CD4-positive, CD25-positive, alpha-beta regulatory T cell (primary cell): Measurements from ENCODE around the gene SLC22A5. TPM values are rescaled to one million over a fixed set of nuclear protein-coding genes. Genes with fewer than 3 reads are reported as not detected.

Experiments used
- ATAC-seq, 2 donors: fragments of 150-1000 bp; cut with Tn5 transposase; one replicate each; pipeline ENCODE4 v1.10.0; 2021; ENCODE audit warnings: low read depth in 2 of 2, moderate number of reproducible peaks in 2 of 2, moderate library complexity in 1 of 2
- DNase-seq, 3 donors: peaks; one replicate each; pipeline versions ENCODE4 v3.0.0 to v3.0.0-alpha.2; 2012 to 2022; ENCODE audit warnings: mixed read lengths in 1 of 3
- H3K27ac ChIP-seq: one replicate; pipeline ENCODE4 v1.7.0; 2013; ENCODE audit warnings: mild to moderate bottlenecking, low read length; ENCODE audit not compliant: insufficient read depth, poor library complexity, severe bottlenecking
- H3K27me3 ChIP-seq: one replicate; pipeline ENCODE4 v1.7.0; 2013; ENCODE audit warnings: low read length; ENCODE audit not compliant: control insufficient read depth, insufficient read depth
- H3K36me3 ChIP-seq: one replicate; pipeline ENCODE4 v1.7.0; 2013; ENCODE audit warnings: mild to moderate bottlenecking, low read length, moderate library complexity; ENCODE audit not compliant: control insufficient read depth, insufficient read depth
- H3K4me1 ChIP-seq: 2 replicates; pipeline ENCODE4 v1.7.0; 2013; ENCODE audit warnings: mild to moderate bottlenecking, low read length; ENCODE audit not compliant: insufficient read depth, control insufficient read depth, poor library complexity, severe bottlenecking
- H3K4me3 ChIP-seq: one replicate; pipeline ENCODE4 v1.7.0; 2013; ENCODE audit warnings: low read depth, mild to moderate bottlenecking, low read length, moderate library complexity
- H3K9me3 ChIP-seq, 2 experiments: 1 replicate in 1 of 2; 2 replicates in 1 of 2; pipeline ENCODE4 v1.7.0; 2013; ENCODE audit warnings: low read length in 2 of 2, mild to moderate bottlenecking in 1 of 2, moderate library complexity in 1 of 2; ENCODE audit not compliant: control insufficient read depth in 2 of 2
- H3K27ac Mint-ChIP-seq, 3 donors: one replicate each; pipeline ENCODE4 v1.8.0; 2020 to 2022; ENCODE audit warnings: mild to moderate bottlenecking in 3 of 3, mixed read lengths in 3 of 3, moderate library complexity in 2 of 3
- H3K27me3 Mint-ChIP-seq: one replicate; pipeline ENCODE4 v1.8.0; 2022; ENCODE audit warnings: mild to moderate bottlenecking, mixed read lengths
- H3K36me3 Mint-ChIP-seq: one replicate; pipeline ENCODE4 v1.8.0; 2020; ENCODE audit warnings: mixed read lengths
- H3K4me1 Mint-ChIP-seq, 4 donors: one replicate each; pipeline ENCODE4 v1.8.0; 2020 to 2022; ENCODE audit warnings: mixed read lengths in 4 of 4, mild to moderate bottlenecking in 1 of 4
- H3K4me3 Mint-ChIP-seq, 4 donors: one replicate each; pipeline ENCODE4 v1.8.0; 2020 to 2022; ENCODE audit warnings: mild to moderate bottlenecking in 4 of 4, mixed read lengths in 4 of 4, moderate library complexity in 3 of 4
- H3K9me3 Mint-ChIP-seq, 7 donors: one replicate each; pipeline ENCODE4 v1.8.0; 2020 to 2022; ENCODE audit warnings: mixed read lengths in 7 of 7, mild to moderate bottlenecking in 3 of 7, moderate library complexity in 2 of 7
- polyA plus RNA-seq, 4 donors: library from polyadenylated mRNA; unstranded; fragments of 300-500 nt; fragmentation: Illumina TruSeq; gene quantifications; one replicate each; pipeline ENCODE4 v1.2.3, GENCODE V29; 2021
- total RNA-seq: library from RNA; stranded (reverse); gene quantifications from one replicate; pipeline ENCODE4 v1.2.3, GENCODE V29; 2022

The SLC22A5 gene
- total RNA-seq = 2.5 TPM
- polyA plus RNA-seq = 1 to 10 TPM in 3 of 4 donors, under 1 TPM in 1; 0.54 to 3.2 (median 1.7) TPM

DNA sequence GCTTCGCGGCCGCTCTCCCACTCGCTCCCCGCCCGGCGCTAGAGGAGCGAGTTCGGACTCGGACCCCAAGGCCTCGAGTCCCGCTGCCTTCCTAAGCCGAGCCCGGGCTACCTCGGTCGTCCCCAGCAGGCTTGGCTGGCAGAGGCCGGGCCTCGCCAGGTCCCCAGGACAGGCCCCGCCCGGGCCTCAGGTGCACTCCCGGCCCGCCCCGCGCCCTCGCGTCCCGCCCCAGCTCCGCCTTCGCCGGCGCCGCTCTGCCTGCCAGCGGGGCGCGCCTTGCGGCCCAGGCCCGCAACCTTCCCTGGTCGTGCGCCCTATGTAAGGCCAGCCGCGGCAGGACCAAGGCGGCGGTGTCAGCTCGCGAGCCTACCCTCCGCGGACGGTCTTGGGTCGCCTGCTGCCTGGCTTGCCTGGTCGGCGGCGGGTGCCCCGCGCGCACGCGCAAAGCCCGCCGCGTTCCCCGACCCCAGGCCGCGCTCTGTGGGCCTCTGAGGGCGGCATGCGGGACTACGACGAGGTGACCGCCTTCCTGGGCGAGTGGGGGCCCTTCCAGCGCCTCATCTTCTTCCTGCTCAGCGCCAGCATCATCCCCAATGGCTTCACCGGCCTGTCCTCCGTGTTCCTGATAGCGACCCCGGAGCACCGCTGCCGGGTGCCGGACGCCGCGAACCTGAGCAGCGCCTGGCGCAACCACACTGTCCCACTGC lies at the start of gene SLC22A5:
TSS of gene SLC22A5 (plus strand) at position 237 of the 707 bp plus-strand sequence. CDS start at position 500, 263 bp downstream.
- Histone ChIP-seq H3K9me3 (no peaks in the 10 kb centered on the region), H3K36me3 (no peaks in the 10 kb centered on the region), H3K4me1 (peaks cover 21% of the 10 kb centered on the region), H3K4me3 (peak within 1 kb of the TSS; percentile 55), H3K27me3 (no peaks in the 10 kb centered on the region), H3K27ac (peak within 1 kb of the TSS; percentile 51)
- Mint-ChIP-seq H3K9me3 (no peaks in the 10 kb centered on the region), H3K27me3 (peaks cover 4% of the 10 kb centered on the region), H3K4me1 (peaks cover 5 to 29% (median 22%) of the 10 kb centered on the region in 4 donors), H3K36me3 (peaks cover under 1% of the 10 kb centered on the region), H3K27ac (peak within 1 kb of the TSS; percentile 74 to 83 (median 77)), H3K4me3 (peak within 1 kb of the TSS; percentile 84 to 92 (median 86))
- DNase-seq = peak; percentile 53 to 70 (median 68)
- ATAC-seq = peak; percentile 91 to 93

DNA sequence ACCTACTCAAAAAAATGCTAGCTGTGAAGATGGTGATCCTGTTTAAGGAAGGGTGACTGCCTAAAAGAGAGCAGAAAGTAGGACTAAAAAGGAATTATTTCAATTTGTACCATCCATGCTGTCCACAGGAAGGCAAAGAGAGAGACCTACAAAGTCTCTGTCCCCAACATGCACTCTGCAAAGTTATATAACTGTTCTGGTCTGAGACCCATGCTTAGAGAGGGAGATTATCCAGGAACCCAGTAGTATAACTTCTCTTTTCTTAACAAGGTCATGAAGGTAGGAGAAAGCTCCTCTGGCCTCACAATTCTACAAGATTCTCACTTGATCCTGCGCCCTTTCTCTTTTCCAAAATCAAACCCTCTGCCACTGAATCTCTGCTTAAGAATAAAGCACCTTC lies 49.5 kb upstream of the SLC22A5 start:
- no peak for ATAC-seq
- H3K4me1 Mint-ChIP-seq = no peaks in the 10 kb centered on the region

DNA sequence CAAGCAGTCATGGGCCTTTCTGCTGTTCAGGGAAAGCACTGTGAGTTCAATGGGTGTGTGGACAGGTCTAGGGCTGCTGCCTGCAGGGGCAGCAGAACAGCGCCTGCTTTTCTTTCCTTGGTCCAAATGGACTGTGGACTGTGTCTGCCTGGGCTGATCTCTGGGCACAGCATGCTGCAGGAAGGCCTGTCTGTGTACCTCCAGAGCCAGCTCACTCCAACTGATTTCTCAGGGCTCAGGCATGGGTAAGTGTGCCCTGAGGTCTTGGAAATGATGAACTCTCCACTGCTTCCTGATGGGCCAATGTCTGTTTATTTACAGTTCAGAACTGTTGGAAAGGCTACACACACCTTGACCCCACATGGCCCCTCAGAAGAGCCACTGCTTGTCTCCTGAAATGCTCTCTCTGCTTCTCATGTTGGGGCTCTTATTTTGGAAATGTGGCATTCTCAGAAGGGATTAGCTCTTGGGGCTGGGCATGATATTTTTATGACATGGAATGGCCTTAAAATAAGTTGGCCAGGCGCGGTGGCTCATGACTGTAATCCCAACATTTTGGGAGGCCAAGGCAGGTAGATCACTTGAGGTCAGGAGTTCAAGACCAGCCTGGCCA lies 48.3 kb upstream of the SLC22A5 start:
- no peak overlapping the region for H3K4me3 Mint-ChIP-seq
- H3K27ac Mint-ChIP-seq = no peak overlapping the region
- no peak for DNase-seq
- Histone ChIP-seq H3K27ac (no peak overlapping the region), H3K9me3 (no peaks in the 10 kb centered on the region), H3K4me1 (no peaks in the 10 kb centered on the region), H3K27me3 (no peaks in the 10 kb centered on the region), H3K36me3 (no peaks in the 10 kb centered on the region), H3K4me3 (no peak overlapping the region)
- no peaks in the 10 kb centered on the region for H3K27me3 Mint-ChIP-seq
- no peak for ATAC-seq
- H3K36me3 Mint-ChIP-seq = no peaks in the 10 kb centered on the region
- no peaks in the 10 kb centered on the region for H3K9me3 Mint-ChIP-seq
- H3K4me1 Mint-ChIP-seq = no peaks in the 10 kb centered on the region

More for the DNA sequence above, 49.5 kb upstream of the SLC22A5 start:
- H3K27me3 Mint-ChIP-seq = no peaks in the 10 kb centered on the region
- Histone ChIP-seq H3K27me3 (no peaks in the 10 kb centered on the region), H3K9me3 (no peaks in the 10 kb centered on the region), H3K4me3 (no peak overlapping the region), H3K36me3 (no peaks in the 10 kb centered on the region), H3K27ac (no peak overlapping the region), H3K4me1 (no peaks in the 10 kb centered on the region)
- DNase-seq = no peak
- no peaks in the 10 kb centered on the region for H3K9me3 Mint-ChIP-seq
- no peak overlapping the region for H3K4me3 Mint-ChIP-seq
- H3K36me3 Mint-ChIP-seq = no peaks in the 10 kb centered on the region
- no peak overlapping the region for H3K27ac Mint-ChIP-seq

DNA sequence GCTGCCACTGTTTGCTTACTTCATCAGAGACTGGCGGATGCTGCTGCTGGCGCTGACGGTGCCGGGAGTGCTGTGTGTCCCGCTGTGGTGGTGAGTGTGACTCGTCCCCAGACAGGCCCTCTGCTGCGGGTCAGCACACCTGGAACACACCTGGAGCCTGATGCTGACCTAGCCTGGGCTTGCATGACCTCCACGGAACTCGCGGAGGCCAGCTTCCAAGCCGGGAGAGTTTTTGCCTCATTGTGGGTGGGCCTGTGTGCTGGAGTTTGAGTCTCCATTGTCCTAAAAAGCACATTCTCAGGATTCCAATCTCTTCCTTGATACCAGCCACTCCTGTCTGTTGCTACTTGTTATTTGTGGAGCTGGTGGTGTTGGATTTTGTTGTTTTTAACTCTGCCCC lies 47.2 kb upstream of the SLC22A5 start:
- no peaks in the 10 kb centered on the region for H3K4me1 ChIP-seq
- H3K4me3 ChIP-seq = no peak overlapping the region
- H3K27ac ChIP-seq = no peak overlapping the region
- Mint-ChIP-seq H3K4me1 (no peaks in the 10 kb centered on the region), H3K27ac (no peak overlapping the region), H3K27me3 (no peaks in the 10 kb centered on the region), H3K4me3 (no peak overlapping the region), H3K9me3 (no peaks in the 10 kb centered on the region), H3K36me3 (no peaks in the 10 kb centered on the region)
- no peaks in the 10 kb centered on the region for H3K36me3 ChIP-seq
- no peaks in the 10 kb centered on the region for H3K9me3 ChIP-seq
- no peak for DNase-seq
- ATAC-seq = no peak
- H3K27me3 ChIP-seq = no peaks in the 10 kb centered on the region

DNA sequence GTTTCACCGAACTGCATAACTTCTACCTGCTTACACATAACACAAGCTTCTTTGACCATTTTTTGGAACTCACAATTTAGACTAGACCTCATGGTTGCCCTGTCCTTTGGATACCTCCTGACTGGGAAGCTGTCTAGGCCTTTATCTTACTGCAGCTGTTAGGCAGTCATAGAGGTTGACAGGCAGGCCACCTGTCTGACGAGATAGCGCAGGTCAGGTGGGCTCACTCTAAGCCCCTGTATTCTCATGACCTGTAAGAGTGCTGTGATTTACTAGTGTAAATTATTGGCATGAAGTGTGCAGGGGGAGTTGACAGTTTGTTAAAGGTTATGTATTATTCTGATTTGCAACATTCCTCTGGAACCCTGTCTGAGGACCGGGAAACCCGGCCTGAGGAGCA lies 46.3 kb upstream of the SLC22A5 start:
- H3K27ac ChIP-seq = no peak overlapping the region
- H3K27me3 ChIP-seq = no peaks in the 10 kb centered on the region
- DNase-seq (no peak), ATAC-seq (no peak)
- no peaks in the 10 kb centered on the region for H3K9me3 Mint-ChIP-seq
- no peaks in the 10 kb centered on the region for H3K9me3 ChIP-seq
- no peaks in the 10 kb centered on the region for H3K36me3 ChIP-seq
- no peak overlapping the region for H3K4me3 ChIP-seq
- H3K36me3 Mint-ChIP-seq = no peaks in the 10 kb centered on the region
- no peak overlapping the region for H3K4me3 Mint-ChIP-seq
- H3K27ac Mint-ChIP-seq = peak overlapping the region in 1 of 3 donors; percentile 3
- H3K4me1 ChIP-seq = no peaks in the 10 kb centered on the region
- H3K4me1 Mint-ChIP-seq = no peaks in the 10 kb centered on the region
- no peaks in the 10 kb centered on the region for H3K27me3 Mint-ChIP-seq

DNA sequence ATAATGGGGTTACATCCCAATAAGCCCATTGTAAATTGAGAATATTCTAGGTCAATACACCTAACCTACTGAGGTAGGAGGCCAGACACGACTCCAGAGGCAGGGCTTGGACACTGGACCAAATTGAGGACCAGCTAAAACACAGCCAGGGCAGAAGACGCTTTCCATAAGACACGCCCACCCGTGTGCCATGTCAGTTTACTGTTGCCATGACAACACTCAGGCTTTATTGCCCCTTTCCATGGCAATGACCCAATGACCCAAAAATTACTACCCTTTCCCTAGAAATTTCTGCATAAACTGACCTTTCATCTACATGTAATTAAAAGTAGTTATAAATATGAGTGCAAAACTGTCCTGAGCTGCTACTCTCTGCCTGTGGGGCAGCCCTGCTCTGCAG lies 43.8 kb upstream of the SLC22A5 start:
- Histone ChIP-seq H3K27ac (no peak overlapping the region), H3K4me3 (no peak overlapping the region), H3K27me3 (no peaks in the 10 kb centered on the region), H3K9me3 (no peaks in the 10 kb centered on the region), H3K4me1 (no peaks in the 10 kb centered on the region), H3K36me3 (no peaks in the 10 kb centered on the region)
- Mint-ChIP-seq H3K27me3 (no peaks in the 10 kb centered on the region), H3K36me3 (no peaks in the 10 kb centered on the region), H3K9me3 (no peaks in the 10 kb centered on the region), H3K4me3 (no peak overlapping the region), H3K4me1 (no peaks in the 10 kb centered on the region), H3K27ac (no peak overlapping the region)
- ATAC-seq = no peak
- DNase-seq = no peak

DNA sequence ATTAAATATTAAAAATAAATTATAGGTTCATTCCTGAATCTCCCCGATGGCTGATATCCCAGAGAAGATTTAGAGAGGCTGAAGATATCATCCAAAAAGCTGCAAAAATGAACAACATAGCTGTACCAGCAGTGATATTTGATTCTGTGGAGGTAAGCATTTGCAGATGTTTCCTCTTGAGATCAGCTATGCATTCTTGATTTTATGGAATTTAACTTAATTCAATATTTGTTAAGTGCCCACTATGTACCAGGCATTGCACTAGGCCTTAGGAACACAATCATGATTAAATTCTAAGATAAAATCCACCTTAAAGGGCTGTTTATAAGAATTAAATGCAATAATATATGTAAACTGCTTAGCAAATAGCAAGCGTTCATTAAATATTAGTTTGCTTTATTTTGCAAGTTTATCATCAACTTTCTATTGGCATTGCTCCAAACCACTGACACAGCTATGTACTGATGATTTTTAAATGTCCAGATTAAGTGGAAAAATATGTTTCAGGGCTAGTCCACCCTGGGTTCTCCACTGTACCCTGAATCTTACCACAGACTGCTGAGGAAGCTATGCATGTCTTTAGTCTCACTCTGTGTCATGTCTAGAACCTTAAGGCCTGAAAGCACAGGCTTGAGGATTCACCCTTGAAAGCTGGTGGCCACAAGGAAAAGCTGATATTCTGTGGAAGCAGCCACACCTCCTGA lies 42.1 kb upstream of the SLC22A5 start:
- no peak overlapping the region for H3K4me3 ChIP-seq
- no peak overlapping the region for H3K4me3 Mint-ChIP-seq
- no peaks in the 10 kb centered on the region for H3K36me3 ChIP-seq

More for the DNA sequence above, 42.1 kb upstream of the SLC22A5 start:
- no peaks in the 10 kb centered on the region for H3K9me3 Mint-ChIP-seq
- no peak for DNase-seq
- H3K27me3 ChIP-seq = no peaks in the 10 kb centered on the region
- no peak overlapping the region for H3K27ac Mint-ChIP-seq
- no peaks in the 10 kb centered on the region for H3K9me3 ChIP-seq
- H3K4me1 Mint-ChIP-seq = no peaks in the 10 kb centered on the region
- no peak for ATAC-seq
- H3K36me3 Mint-ChIP-seq = no peaks in the 10 kb centered on the region
- no peaks in the 10 kb centered on the region for H3K4me1 ChIP-seq
- no peaks in the 10 kb centered on the region for H3K27me3 Mint-ChIP-seq
- no peak overlapping the region for H3K27ac ChIP-seq
